ENCODE data around the gene TDRD6. TPM values are rescaled to one million over a fixed set of nuclear protein-coding genes. Genes with fewer than 3 reads are reported as not detected.
A peak's percentile ranks its signal among the peaks of the same experiment; 100 is the strongest.

Gene TDRD6
- total and polyA plus RNA-seq, 2 experiments from 2014 or later: 0.14 to 0.24 TPM

DNA sequence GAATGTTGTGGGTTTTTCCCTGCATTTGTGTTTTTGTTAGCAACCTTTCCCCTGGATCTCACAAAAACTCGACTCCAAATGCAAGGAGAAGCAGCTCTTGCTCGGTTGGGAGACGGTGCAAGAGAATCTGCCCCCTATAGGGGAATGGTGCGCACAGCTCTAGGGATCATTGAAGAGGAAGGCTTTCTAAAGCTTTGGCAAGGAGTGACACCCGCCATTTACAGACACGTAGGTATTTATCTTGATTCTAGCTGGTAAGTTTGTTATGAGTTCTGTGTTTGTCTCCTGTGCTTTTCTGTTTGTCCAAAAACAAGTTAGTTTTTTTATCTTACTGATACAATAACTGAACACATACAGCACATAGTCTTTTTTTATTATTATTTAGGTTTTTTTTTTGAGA is 31.9 kb upstream of the TDRD6 start:
- peak; percentile 50 for ATAC-seq
- Histone ChIP-seq H3K4me2 (no peak overlapping the region), H3K27ac (ENCODE audit: low read depth) (no peak overlapping the region), H3K27me3 (ENCODE audit: insufficient read depth) (peaks cover 12% of the 10 kb centered on the region), H3F3A (replicated peaks; ENCODE audit: low read depth) (no peaks in the 10 kb centered on the region), H3K79me2 (replicated peaks; ENCODE audit: insufficient read depth) (no peaks in the 10 kb centered on the region; the same call in 1 of the 2 replicates), H3K9me2 (ENCODE audit: insufficient read depth) (no peaks in the 10 kb centered on the region), H4K20me1 (replicated peaks; ENCODE audit: insufficient read depth) (no peaks in the 10 kb centered on the region; the same call in 1 of the 2 replicates), H3K4me3 (no peak overlapping the region), H2AFZ (no peak overlapping the region), H3K36me3 (ENCODE audit: insufficient read depth) (no peaks in the 10 kb centered on the region; the same call in 1 of the 2 replicates), H3K4me1 (ENCODE audit: insufficient read depth) (peaks cover 12% of the 10 kb centered on the region)
- TF ChIP-seq STAT1 (IDR thresholded peaks at IDR 0.05; ENCODE audit: unreplicated experiment): no peak
- TF ChIP-seq, protein P1, sequence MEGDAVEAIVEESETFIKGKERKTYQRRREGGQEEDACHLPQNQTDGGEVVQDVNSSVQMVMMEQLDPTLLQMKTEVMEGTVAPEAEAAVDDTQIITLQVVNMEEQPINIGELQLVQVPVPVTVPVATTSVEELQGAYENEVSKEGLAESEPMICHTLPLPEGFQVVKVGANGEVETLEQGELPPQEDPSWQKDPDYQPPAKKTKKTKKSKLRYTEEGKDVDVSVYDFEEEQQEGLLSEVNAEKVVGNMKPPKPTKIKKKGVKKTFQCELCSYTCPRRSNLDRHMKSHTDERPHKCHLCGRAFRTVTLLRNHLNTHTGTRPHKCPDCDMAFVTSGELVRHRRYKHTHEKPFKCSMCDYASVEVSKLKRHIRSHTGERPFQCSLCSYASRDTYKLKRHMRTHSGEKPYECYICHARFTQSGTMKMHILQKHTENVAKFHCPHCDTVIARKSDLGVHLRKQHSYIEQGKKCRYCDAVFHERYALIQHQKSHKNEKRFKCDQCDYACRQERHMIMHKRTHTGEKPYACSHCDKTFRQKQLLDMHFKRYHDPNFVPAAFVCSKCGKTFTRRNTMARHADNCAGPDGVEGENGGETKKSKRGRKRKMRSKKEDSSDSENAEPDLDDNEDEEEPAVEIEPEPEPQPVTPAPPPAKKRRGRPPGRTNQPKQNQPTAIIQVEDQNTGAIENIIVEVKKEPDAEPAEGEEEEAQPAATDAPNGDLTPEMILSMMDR (conservative IDR thresholded peaks at IDR 0.05; ENCODE audit: low read depth in 2 of 2): peak; percentile 81 to 85
- peak; percentile 87 for DNase-seq (ENCODE audit: low spot score)
- H3K27ac Mint-ChIP-seq: no peak overlapping the region
- H3K36me3 Mint-ChIP-seq (ENCODE audit: low read depth): peaks cover 4% of the 10 kb centered on the region; the same call in 1 of the 3 replicates
- no peaks in the 10 kb centered on the region; the same call in 2 of the 3 replicates for H3K9me3 Mint-ChIP-seq
- H3K4me3 Mint-ChIP-seq: no peak overlapping the region
- peaks cover 6% of the 10 kb centered on the region; the same call in 2 of the 3 replicates for H3K4me1 Mint-ChIP-seq
- H3K27me3 Mint-ChIP-seq (ENCODE audit: insufficient read depth, low read depth, poor library complexity): peaks cover 17% of the 10 kb centered on the region

- no peaks in the 10 kb centered on the region for H3K79me2 ChIP-seq (replicated peaks; ENCODE audit: insufficient read depth)
- H3K4me3 Mint-ChIP-seq: no peak overlapping the region
- peaks cover 12% of the 10 kb centered on the region for H3K27me3 Mint-ChIP-seq (ENCODE audit: insufficient read depth, low read depth, poor library complexity)
- peaks cover 4% of the 10 kb centered on the region; the same call in 1 of the 3 replicates for H3K36me3 Mint-ChIP-seq (ENCODE audit: low read depth)
- no peaks in the 10 kb centered on the region; the same call in 1 of the 2 replicates for H3K36me3 ChIP-seq (ENCODE audit: insufficient read depth)
- no peak overlapping the region for H3K27ac Mint-ChIP-seq
- H3K4me1 Mint-ChIP-seq: peaks cover 6% of the 10 kb centered on the region; the same call in 1 of the 3 replicates
- H3F3A ChIP-seq (replicated peaks; ENCODE audit: low read depth): no peaks in the 10 kb centered on the region
- H4K20me1 ChIP-seq (replicated peaks; ENCODE audit: insufficient read depth): no peaks in the 10 kb centered on the region; the same call in 1 of the 2 replicates
- H3K27ac ChIP-seq (ENCODE audit: low read depth): no peak overlapping the region
- no peak overlapping the region for H3K4me2 ChIP-seq
- no peak for DNase-seq (ENCODE audit: low spot score)
- ATAC-seq: no peak
- no peaks in the 10 kb centered on the region; the same call in 2 of the 3 replicates for H3K9me3 Mint-ChIP-seq
- H3K4me3 ChIP-seq: no peak overlapping the region
- H3K27me3 ChIP-seq (ENCODE audit: insufficient read depth): peaks cover 12% of the 10 kb centered on the region
- peaks cover 8% of the 10 kb centered on the region for H3K4me1 ChIP-seq (ENCODE audit: insufficient read depth)
- H3K9me2 ChIP-seq (ENCODE audit: insufficient read depth): no peaks in the 10 kb centered on the region
- H2AFZ ChIP-seq: no peak overlapping the region
- TF ChIP-seq STAT1 (IDR thresholded peaks at IDR 0.05; ENCODE audit: unreplicated experiment) (no peak), POLR2AphosphoS5 (IDR thresholded peaks at IDR 0.05; ENCODE audit: low read depth) (no peak), ZNF462 (CRISPR knock-in tag; IDR thresholded peaks at IDR 0.05) (no peak), EZH2 (IDR thresholded peaks at IDR 0.05; ENCODE audit: low read depth, unreplicated experiment) (no peak)
- TF ChIP-seq, protein P1 (conservative IDR thresholded peaks at IDR 0.05; ENCODE audit: low read depth in 2 of 2): no peak
- TF ChIP-seq, protein P2, sequence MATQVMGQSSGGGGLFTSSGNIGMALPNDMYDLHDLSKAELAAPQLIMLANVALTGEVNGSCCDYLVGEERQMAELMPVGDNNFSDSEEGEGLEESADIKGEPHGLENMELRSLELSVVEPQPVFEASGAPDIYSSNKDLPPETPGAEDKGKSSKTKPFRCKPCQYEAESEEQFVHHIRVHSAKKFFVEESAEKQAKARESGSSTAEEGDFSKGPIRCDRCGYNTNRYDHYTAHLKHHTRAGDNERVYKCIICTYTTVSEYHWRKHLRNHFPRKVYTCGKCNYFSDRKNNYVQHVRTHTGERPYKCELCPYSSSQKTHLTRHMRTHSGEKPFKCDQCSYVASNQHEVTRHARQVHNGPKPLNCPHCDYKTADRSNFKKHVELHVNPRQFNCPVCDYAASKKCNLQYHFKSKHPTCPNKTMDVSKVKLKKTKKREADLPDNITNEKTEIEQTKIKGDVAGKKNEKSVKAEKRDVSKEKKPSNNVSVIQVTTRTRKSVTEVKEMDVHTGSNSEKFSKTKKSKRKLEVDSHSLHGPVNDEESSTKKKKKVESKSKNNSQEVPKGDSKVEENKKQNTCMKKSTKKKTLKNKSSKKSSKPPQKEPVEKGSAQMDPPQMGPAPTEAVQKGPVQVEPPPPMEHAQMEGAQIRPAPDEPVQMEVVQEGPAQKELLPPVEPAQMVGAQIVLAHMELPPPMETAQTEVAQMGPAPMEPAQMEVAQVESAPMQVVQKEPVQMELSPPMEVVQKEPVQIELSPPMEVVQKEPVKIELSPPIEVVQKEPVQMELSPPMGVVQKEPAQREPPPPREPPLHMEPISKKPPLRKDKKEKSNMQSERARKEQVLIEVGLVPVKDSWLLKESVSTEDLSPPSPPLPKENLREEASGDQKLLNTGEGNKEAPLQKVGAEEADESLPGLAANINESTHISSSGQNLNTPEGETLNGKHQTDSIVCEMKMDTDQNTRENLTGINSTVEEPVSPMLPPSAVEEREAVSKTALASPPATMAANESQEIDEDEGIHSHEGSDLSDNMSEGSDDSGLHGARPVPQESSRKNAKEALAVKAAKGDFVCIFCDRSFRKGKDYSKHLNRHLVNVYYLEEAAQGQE (IDR thresholded peaks at IDR 0.05; ENCODE audit: unreplicated experiment): no peak
Measured at GRCh38 chr6:46657642-46658041, 30.0 kb upstream of the TDRD6 start.

All from GM23338 (cell line).